ENCODE data around the gene OPCML. TPM values are rescaled to one million over a fixed set of nuclear protein-coding genes. Genes with fewer than 3 reads are reported as not detected.

Gene OPCML
- total RNA-seq, 1 donor from 2014 or later = not detected

DNA sequence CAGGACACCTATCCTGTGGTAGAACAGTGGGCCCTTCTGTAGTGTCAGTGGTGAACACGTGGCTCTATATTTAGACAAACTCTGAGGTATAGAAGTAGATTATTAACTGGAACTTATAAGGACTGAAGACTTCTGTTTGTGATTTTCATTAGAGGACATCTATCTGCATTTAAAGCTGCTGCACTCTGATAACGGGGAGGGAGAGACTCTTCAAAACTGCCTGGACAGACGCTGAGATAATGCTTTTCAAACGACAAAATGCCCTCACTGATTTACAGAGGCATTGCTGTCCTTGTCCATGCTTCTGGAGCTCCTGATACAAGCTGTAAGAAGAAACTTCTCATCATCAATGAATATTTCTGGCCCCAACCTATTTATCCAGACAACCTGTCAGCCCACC, 425.2 kb downstream of the OPCML start:
- DNase-seq (ENCODE audit: extremely low spot score in 2 of 2) = no peak
- Histone ChIP-seq H3K4me3 (no peak overlapping the region), H3K9me3 (no peaks in the 10 kb centered on the region), H3K4me1 (no peaks in the 10 kb centered on the region), H3K36me3 (no peaks in the 10 kb centered on the region), H3K27ac (no peak overlapping the region), H3K27me3 (no peaks in the 10 kb centered on the region)
- TF ChIP-seq, protein P1, sequence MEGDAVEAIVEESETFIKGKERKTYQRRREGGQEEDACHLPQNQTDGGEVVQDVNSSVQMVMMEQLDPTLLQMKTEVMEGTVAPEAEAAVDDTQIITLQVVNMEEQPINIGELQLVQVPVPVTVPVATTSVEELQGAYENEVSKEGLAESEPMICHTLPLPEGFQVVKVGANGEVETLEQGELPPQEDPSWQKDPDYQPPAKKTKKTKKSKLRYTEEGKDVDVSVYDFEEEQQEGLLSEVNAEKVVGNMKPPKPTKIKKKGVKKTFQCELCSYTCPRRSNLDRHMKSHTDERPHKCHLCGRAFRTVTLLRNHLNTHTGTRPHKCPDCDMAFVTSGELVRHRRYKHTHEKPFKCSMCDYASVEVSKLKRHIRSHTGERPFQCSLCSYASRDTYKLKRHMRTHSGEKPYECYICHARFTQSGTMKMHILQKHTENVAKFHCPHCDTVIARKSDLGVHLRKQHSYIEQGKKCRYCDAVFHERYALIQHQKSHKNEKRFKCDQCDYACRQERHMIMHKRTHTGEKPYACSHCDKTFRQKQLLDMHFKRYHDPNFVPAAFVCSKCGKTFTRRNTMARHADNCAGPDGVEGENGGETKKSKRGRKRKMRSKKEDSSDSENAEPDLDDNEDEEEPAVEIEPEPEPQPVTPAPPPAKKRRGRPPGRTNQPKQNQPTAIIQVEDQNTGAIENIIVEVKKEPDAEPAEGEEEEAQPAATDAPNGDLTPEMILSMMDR (IDR thresholded peaks at IDR 0.05) = no peak
- TF ChIP-seq POLR2AphosphoS5 (IDR thresholded peaks at IDR 0.05; ENCODE audit: insufficient read depth in 1 of 2, low read depth in 1 of 2) (no peak), POLR2A (IDR thresholded peaks at IDR 0.05) (no peak)
- intact Hi-C loops (cut with DNase I) = no loop called here

DNA sequence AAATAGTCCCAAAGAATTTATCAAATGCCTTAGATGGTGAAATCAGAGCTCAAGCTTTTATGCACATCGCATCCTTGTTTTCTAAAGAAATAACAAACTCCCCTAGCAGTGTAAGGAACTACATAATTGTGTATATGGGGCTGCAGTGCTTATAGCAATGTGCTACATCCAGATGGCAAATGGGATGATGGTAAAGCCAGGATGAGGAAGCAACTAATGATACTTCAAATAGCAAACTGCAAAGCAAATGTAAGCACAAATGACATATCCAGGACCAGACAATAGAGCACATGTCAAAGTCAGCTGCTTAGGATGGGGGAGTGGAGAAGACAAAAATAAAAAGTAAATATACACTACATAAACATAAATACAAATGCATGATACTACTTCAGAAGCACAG, 425.9 kb downstream of the OPCML start:
- H3K4me1 ChIP-seq = no peaks in the 10 kb centered on the region
- no peak overlapping the region for H3K27ac ChIP-seq
- H3K27me3 ChIP-seq = no peaks in the 10 kb centered on the region
- intact Hi-C loops (cut with DNase I) = no loop called here
- H3K4me3 ChIP-seq = no peak overlapping the region
- H3K36me3 ChIP-seq = no peaks in the 10 kb centered on the region
- no peak for DNase-seq (ENCODE audit: extremely low spot score in 2 of 2)
- TF ChIP-seq, protein P1 (IDR thresholded peaks at IDR 0.05) = no peak
- TF ChIP-seq POLR2AphosphoS5 (IDR thresholded peaks at IDR 0.05; ENCODE audit: insufficient read depth in 1 of 2, low read depth in 1 of 2) (no peak), POLR2A (IDR thresholded peaks at IDR 0.05) (no peak)
- H3K9me3 ChIP-seq = no peaks in the 10 kb centered on the region

DNA sequence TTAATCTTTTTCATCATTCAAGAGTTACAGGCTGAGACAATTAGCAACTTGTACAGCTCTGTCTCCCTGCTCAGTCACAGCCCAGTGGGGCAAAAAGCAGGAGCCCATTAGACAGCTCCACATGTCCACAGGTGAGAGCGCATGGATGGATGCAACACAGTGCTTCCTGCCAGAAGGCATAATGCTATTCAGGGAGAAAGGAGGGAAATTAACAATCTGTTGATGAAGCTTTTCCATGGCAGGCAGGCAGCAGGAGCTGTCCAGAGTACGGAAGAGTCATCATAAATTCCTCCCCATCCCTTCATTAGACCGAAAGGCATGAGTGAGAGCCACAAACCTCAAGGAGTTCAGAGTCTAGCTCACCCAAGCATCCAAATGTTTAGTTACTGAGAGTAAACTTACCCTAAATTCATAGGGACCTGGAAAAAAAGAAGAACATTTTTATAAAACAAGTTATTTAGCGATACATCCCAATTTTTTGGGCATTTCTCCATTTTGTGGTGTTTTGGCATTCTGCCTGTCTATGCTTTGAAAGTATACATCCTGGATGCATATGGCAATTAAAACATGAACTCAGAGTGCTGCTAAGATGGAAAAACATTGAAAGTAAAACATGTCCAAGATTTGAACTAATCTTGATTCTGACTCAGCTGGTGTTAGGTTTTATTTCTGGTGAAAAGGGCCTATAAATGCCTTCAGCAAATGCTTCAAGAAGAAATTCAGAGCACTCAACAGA, 428.1 kb downstream of the OPCML start:
- no peaks in the 10 kb centered on the region for H3K36me3 ChIP-seq
- no peak overlapping the region for H3K27ac ChIP-seq
- H3K27me3 ChIP-seq = no peaks in the 10 kb centered on the region
- no peak for DNase-seq (ENCODE audit: extremely low spot score in 2 of 2)
- intact Hi-C loops (cut with DNase I) = no loop called here
- TF ChIP-seq POLR2A (IDR thresholded peaks at IDR 0.05) (no peak), POLR2AphosphoS5 (IDR thresholded peaks at IDR 0.05; ENCODE audit: insufficient read depth in 1 of 2, low read depth in 1 of 2) (no peak)
- TF ChIP-seq, protein P1 (IDR thresholded peaks at IDR 0.05) = no peak
- no peaks in the 10 kb centered on the region for H3K9me3 ChIP-seq
- H3K4me1 ChIP-seq = no peaks in the 10 kb centered on the region
- no peak overlapping the region for H3K4me3 ChIP-seq

DNA sequence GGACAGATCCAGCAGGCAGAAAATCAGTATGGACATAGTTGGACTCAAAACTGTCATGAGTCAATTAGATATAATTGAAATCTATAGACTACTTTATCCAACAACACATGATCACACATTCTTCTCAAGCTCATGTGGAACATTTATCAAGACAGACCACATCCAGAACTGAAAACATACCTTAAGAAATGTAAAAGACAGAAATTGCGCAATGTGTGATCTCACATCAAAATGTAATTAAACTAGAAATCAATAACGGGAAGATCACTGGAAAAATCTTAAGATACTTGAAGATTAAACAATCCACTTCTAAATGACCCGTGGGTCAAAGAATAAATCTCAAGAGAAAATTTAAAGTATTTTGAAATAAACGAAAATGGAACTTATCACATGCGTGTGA, 435.3 kb downstream of the OPCML start:
- no peaks in the 10 kb centered on the region for H3K9me3 ChIP-seq
- H3K36me3 ChIP-seq = no peaks in the 10 kb centered on the region
- intact Hi-C loops (cut with DNase I) = no loop called here
- no peak overlapping the region for H3K27ac ChIP-seq
- TF ChIP-seq, protein P1 (IDR thresholded peaks at IDR 0.05) = no peak
- TF ChIP-seq POLR2AphosphoS5 (IDR thresholded peaks at IDR 0.05; ENCODE audit: insufficient read depth in 1 of 2, low read depth in 1 of 2) (no peak), POLR2A (IDR thresholded peaks at IDR 0.05) (no peak)
- H3K4me1 ChIP-seq = no peaks in the 10 kb centered on the region
- no peak for DNase-seq (ENCODE audit: extremely low spot score in 2 of 2)
- no peak overlapping the region for H3K4me3 ChIP-seq
- no peaks in the 10 kb centered on the region for H3K27me3 ChIP-seq

DNA sequence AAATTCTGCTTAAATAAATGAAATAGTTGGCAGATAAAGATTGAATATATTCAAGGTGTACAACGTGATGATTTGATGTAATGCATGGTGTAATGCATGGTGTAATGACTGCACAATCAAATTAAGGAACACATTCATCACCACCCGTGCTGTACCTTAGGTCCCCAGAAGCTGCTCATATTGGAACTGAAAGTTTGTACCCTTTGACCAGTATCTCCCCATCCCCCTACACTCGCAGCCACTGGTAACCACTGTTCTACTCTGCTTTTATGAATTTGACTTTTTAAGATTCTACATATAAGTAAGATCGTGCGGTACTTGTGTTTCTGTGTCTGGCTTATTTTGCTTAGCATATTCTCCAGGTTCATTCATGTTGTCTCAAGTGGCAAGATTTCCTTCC, 445.8 kb downstream of the OPCML start:
- Histone ChIP-seq H3K4me1 (peaks cover 8% of the 10 kb centered on the region), H3K27me3 (no peaks in the 10 kb centered on the region), H3K4me3 (no peak overlapping the region), H3K36me3 (no peaks in the 10 kb centered on the region), H3K27ac (no peak overlapping the region), H3K9me3 (no peaks in the 10 kb centered on the region)
- TF ChIP-seq, protein P1 (IDR thresholded peaks at IDR 0.05) = no peak
- intact Hi-C loops (cut with DNase I) = loop anchor here (5.0 kb wide), 1 partner anchor 1914 kb away; no protein-coding TSS in a partner anchor
- DNase-seq (ENCODE audit: extremely low spot score in 2 of 2) = no peak

All from vagina (tissue), 2 donors.